ENCODE results near the gene BTBD16. TPM values are rescaled to one million over a fixed set of nuclear protein-coding genes. Genes with fewer than 3 reads are reported as not detected.

The BTBD16 gene
- total and polyA plus RNA-seq, 2 of the 4 experiments (the other 2 are of a cell fraction), result not detected

DNA sequence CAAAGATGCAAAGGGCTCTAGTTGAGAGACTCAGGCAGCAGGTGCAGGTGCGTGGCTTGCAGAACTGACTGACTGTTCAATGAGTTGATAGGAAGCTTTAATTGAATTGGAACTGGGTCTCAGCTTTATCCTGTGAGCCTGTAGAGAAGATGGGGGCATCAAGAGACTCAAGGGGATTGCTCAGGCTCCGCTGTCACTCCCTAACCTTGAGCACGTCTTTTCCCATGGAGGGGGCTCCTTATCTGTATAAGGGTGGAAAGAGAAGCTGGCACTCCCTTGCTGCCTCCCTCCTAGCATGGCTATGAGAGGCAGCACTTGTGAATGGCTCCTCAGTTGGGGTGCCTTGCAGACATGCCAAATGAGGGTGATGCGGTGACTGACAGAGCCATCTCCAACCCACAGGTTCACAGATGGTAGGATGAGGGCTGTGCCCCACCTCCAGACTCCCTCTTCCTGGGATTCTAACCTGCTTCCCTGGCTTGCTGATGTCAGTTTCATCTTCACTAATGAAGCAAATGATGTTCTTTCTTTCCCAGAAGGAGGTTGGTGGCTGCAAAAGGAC lies 91.0 kb downstream of the BTBD16 start:
- BruUV-seq (replicated peaks), result no TSS peak
- Histone ChIP-seq H3K56ac (ENCODE audit: extremely low read depth, insufficient read depth, low read length) (no peak overlapping the region), H3K27me3 (ENCODE audit: control insufficient read depth, insufficient read depth, low read length) (peaks cover 18% of the 10 kb centered on the region), H2BK15ac (ENCODE audit: low read depth, low read length) (no peak overlapping the region), H3K18ac (ENCODE audit: low read depth, low read length) (no peak overlapping the region), H4K5ac (ENCODE audit: low read depth, low read length) (no peak overlapping the region), H2AK5ac (ENCODE audit: low read depth, low read length) (no peak overlapping the region), H3K23ac (ENCODE audit: low read depth, low read length) (no peak overlapping the region), H3K14ac (replicated peaks; ENCODE audit: low read depth, low read length) (no peak overlapping the region), H3K27ac (ENCODE audit: insufficient read depth, low read length) (no peak overlapping the region), H3K4me2 (ENCODE audit: low read depth, low read length) (no peak overlapping the region), H2BK120ac (ENCODE audit: low read depth, low read length) (no peak overlapping the region), H3K4me1 (ENCODE audit: control insufficient read depth, insufficient read depth, low read length) (no peaks in the 10 kb centered on the region), H2AFZ (replicated peaks; ENCODE audit: low read length, poor library complexity) (no peak overlapping the region), H3K9me3 (ENCODE audit: control insufficient read depth, insufficient read depth, low read length) (no peaks in the 10 kb centered on the region), H3K36me3 (ENCODE audit: control insufficient read depth, insufficient read depth, low read length) (no peaks in the 10 kb centered on the region), H4K8ac (ENCODE audit: low read depth in 2 of 2, low read length in 2 of 2) (no peak overlapping the region), H4K20me1 (ENCODE audit: insufficient read depth, low read length) (no peaks in the 10 kb centered on the region), H2BK5ac (ENCODE audit: low read depth, low read length, poor library complexity, severe bottlenecking) (no peak overlapping the region), H3K79me1 (ENCODE audit: low read depth in 1 of 2, low read length in 2 of 2) (no peaks in the 10 kb centered on the region), H3K9me1 (ENCODE audit: insufficient read depth, low read length) (no peaks in the 10 kb centered on the region), H3K4me3 (ENCODE audit: insufficient read depth, low read depth, low read length) (no peak overlapping the region), H3K4ac (ENCODE audit: low read depth, low read length) (no peak overlapping the region), H2BK20ac (ENCODE audit: low read depth, low read length) (no peak overlapping the region), H4K91ac (ENCODE audit: insufficient read depth, low read depth, low read length) (no peak overlapping the region), H3K9ac (ENCODE audit: low read depth, low read length) (no peak overlapping the region), H2AK9ac (replicated peaks; ENCODE audit: low read depth, low read length, poor library complexity) (no peak overlapping the region)
- DNase-seq (no peak), ATAC-seq (ENCODE audit: low read depth) (no peak)
- intact Hi-C loops (cut with micrococcal nuclease) (no loop called here), in situ Hi-C loops (cut with MboI; ENCODE audit: low sequenced_read_pairs) (no loop called here), dilution Hi-C loops (cut with HindIII; ENCODE audit: low sequenced_read_pairs, unreplicated experiment) (no loop called here)
- ChIA-PET POLR2A (ENCODE audit: unreplicated experiment) (no interaction called here), CTCF (no interaction called here)
- TF ChIP-seq BHLHE40 (IDR thresholded peaks at IDR 0.05; ENCODE audit: low read depth, low read length) (no peak), SMC3 (IDR thresholded peaks at IDR 0.05; ENCODE audit: low read depth, low read length) (no peak), MXI1 (IDR thresholded peaks at IDR 0.05; ENCODE audit: borderline replicate concordance, low read depth, low read length) (no peak), POLR2A (IDR thresholded peaks at IDR 0.05; ENCODE audit: low read depth, low read length) (no peak)
- TF ChIP-seq, protein P1, sequence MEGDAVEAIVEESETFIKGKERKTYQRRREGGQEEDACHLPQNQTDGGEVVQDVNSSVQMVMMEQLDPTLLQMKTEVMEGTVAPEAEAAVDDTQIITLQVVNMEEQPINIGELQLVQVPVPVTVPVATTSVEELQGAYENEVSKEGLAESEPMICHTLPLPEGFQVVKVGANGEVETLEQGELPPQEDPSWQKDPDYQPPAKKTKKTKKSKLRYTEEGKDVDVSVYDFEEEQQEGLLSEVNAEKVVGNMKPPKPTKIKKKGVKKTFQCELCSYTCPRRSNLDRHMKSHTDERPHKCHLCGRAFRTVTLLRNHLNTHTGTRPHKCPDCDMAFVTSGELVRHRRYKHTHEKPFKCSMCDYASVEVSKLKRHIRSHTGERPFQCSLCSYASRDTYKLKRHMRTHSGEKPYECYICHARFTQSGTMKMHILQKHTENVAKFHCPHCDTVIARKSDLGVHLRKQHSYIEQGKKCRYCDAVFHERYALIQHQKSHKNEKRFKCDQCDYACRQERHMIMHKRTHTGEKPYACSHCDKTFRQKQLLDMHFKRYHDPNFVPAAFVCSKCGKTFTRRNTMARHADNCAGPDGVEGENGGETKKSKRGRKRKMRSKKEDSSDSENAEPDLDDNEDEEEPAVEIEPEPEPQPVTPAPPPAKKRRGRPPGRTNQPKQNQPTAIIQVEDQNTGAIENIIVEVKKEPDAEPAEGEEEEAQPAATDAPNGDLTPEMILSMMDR (conservative IDR thresholded peaks at IDR 0.05; ENCODE audit: low read depth, low read length), result no peak
- WGBS, 2 experiments (ENCODE audit: extremely low coverage in 2 of 2, insufficient read length in 1 of 2), result no CpG with 5 or more reads among the region's 4 CpGs

Data from IMR-90 (cell line).